Upper lobe of left lung (tissue), 4 donors: ENCODE data around the gene ENTPD6.

Source experiments
- EP300 ChIP-seq, 4 donors: sonication (generic); formaldehyde crosslinking; IDR thresholded peaks; one replicate each; pipeline ENCODE4 v1.5.1; 2017; ENCODE audit warnings: antibody characterized with exemption in 4 of 4, control low read depth in 2 of 4
- POLR2A ChIP-seq, 4 donors: fragments of 450-650 bp; IDR thresholded peaks; one replicate each; pipeline ENCODE4 v1.5.1; 2016 to 2017; ENCODE audit warnings: antibody characterized with exemption in 4 of 4, mild to moderate bottlenecking in 2 of 4
- POLR2AphosphoS5 ChIP-seq, 2 donors: sonication (generic); formaldehyde crosslinking; IDR thresholded peaks; one replicate each; pipeline ENCODE4 v1.5.1; 2017; ENCODE audit warnings: antibody characterized with exemption in 2 of 2
- TF ChIP-seq, protein P1 (sequence below), 6 experiments: fragments of 450-650 bp in 4 of 6; fragments of 200-600 bp in 2 of 6; sonication (generic) in 2 of 6; IDR thresholded peaks; one replicate each; pipeline ENCODE4 v1.5.1; 2016 to 2019; ENCODE audit warnings: antibody characterized with exemption in 6 of 6

DNA sequence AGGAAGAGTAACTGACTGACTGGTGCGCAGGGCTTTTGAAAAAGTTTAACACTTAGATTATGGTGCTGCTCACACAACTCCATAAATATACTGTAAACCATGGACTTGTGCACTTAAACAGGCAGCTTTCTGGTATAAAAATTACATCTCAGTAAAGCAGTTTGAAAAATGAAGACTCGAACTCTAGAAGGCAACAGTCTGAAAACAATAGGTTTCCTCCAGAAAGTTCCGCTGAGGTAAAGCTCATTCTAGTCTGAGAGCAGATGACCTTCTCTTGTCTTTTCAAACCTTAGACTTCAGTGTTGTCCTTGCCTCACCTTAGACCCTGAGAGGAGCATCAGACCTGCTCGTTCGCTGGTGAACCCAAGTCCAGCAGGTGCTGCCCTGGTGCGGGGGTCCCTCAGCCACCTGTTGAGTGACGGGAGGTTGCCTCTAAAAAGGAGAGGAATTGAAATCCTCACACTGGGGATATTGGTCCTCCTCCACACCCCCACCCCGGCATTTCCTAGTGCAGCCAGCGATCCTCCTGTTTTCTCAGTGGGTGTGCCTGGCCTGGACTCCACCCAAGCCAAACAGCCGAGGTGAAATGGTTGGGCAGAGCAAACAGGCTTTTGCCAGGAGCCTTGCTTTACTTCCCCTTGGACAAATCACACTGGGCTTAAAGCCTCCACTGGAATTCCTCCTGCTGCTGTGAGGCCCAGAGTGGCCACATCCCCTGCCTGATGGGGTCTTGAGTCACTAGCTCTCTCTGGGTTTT is 37.7 kb downstream of the ENTPD6 start:
- TF ChIP-seq POLR2A (IDR thresholded peaks at IDR 0.05) (peak in 1 of 4 donors; percentile 30), EP300 (IDR thresholded peaks at IDR 0.05) (no peak), POLR2AphosphoS5 (IDR thresholded peaks at IDR 0.05) (no peak)
- TF ChIP-seq, protein P1, sequence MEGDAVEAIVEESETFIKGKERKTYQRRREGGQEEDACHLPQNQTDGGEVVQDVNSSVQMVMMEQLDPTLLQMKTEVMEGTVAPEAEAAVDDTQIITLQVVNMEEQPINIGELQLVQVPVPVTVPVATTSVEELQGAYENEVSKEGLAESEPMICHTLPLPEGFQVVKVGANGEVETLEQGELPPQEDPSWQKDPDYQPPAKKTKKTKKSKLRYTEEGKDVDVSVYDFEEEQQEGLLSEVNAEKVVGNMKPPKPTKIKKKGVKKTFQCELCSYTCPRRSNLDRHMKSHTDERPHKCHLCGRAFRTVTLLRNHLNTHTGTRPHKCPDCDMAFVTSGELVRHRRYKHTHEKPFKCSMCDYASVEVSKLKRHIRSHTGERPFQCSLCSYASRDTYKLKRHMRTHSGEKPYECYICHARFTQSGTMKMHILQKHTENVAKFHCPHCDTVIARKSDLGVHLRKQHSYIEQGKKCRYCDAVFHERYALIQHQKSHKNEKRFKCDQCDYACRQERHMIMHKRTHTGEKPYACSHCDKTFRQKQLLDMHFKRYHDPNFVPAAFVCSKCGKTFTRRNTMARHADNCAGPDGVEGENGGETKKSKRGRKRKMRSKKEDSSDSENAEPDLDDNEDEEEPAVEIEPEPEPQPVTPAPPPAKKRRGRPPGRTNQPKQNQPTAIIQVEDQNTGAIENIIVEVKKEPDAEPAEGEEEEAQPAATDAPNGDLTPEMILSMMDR (IDR thresholded peaks at IDR 0.05), result no peak
